Panc1 (cell line): ENCODE data around the gene MED13L. TPM values are rescaled to one million over a fixed set of nuclear protein-coding genes. Genes with fewer than 3 reads are reported as not detected.

Experiments used
- ATAC-seq: fragments of 200-7000 bp; cut with Tn5 transposase; 2 replicates; pipeline ENCODE4 v1.9.1; 2020; ENCODE audit warnings: mild to moderate bottlenecking, moderate library complexity
- BruUV-seq: library from RNA; stranded (reverse); fragments of 400-500 nt; replicated peaks from 2 replicates; lab custom pipeline; 2021; lab: Mats Ljungman, UMichigan
- CTCF ChIA-PET: fragments of 300-600 bp; sonication (Branson Sonifier 250); formaldehyde crosslinking; loops from one replicate; lab custom pipeline; 2022; ENCODE audit warnings: antibody characterized with exemption; lab: Charles Lee
- POLR2A ChIA-PET: fragments of 300-600 bp; sonication (Branson Sonifier 250); formaldehyde crosslinking; loops from one replicate; lab custom pipeline; 2022; ENCODE audit warnings: antibody characterized with exemption; lab: Charles Lee
- DNase-seq: peaks from one replicate; pipeline ENCODE4 v3.0.0-alpha.2; 2010; ENCODE audit warnings: low read depth, low spot score
- H3K27ac ChIP-seq: 2 replicates; pipeline ENCODE4 v1.5.1; 2011; ENCODE audit warnings: mild to moderate bottlenecking, low read length, inconsistent platforms
- H3K27me3 ChIP-seq: fragments of 200-500 bp; sonication (Bioruptor generic); 2 replicates; pipeline ENCODE4 v1.6.0; 2014; ENCODE audit warnings: low read length, inconsistent platforms; ENCODE audit not compliant: control insufficient read depth, insufficient read depth
- H3K36me3 ChIP-seq: fragments of 200-500 bp; sonication (Bioruptor generic); 2 replicates; pipeline ENCODE4 v1.5.1; 2014; ENCODE audit warnings: inconsistent platforms, mild to moderate bottlenecking, low read length, moderate library complexity; ENCODE audit not compliant: control insufficient read depth, insufficient read depth
- H3K4me1 ChIP-seq: 2 replicates; pipeline ENCODE4 v1.5.1; 2011; ENCODE audit warnings: inconsistent platforms, mild to moderate bottlenecking, low read length, moderate library complexity; ENCODE audit not compliant: control insufficient read depth, insufficient read depth
- H3K4me3 ChIP-seq, 2 experiments: 2 replicates each; pipeline ENCODE4 v1.5.1; 2011 to 2012; ENCODE audit warnings: low read depth in 2 of 2, low read length in 2 of 2, mild to moderate bottlenecking in 2 of 2, inconsistent platforms in 1 of 2, moderate library complexity in 1 of 2
- H3K9me3 ChIP-seq: fragments of 200-500 bp; sonication (Bioruptor generic); 2 replicates; pipeline ENCODE4 v1.5.1; 2014; ENCODE audit warnings: low read depth, mild to moderate bottlenecking, inconsistent platforms, low read length, moderate library complexity; ENCODE audit not compliant: control insufficient read depth, insufficient read depth
- CTCF ChIP-seq: fragments of 450-650 bp; IDR thresholded peaks from 2 replicates; pipeline ENCODE4 v1.5.1; 2017; ENCODE audit warnings: mild to moderate bottlenecking
- POLR2AphosphoS5 ChIP-seq: IDR thresholded peaks from 2 replicates; pipeline ENCODE4 v1.6.1; 2012; ENCODE audit warnings: mild to moderate bottlenecking, low read depth, low read length, moderate library complexity
- REST ChIP-seq, 2 experiments: IDR thresholded peaks; 2 replicates each; pipeline ENCODE4 v1.6.1; 2011 to 2012; ENCODE audit warnings: low read depth in 2 of 2, control low read depth in 1 of 2, low read length in 1 of 2, mild to moderate bottlenecking in 1 of 2, moderate library complexity in 1 of 2; ENCODE audit not compliant: insufficient read depth in 1 of 2
- SIN3A ChIP-seq: IDR thresholded peaks from 2 replicates; pipeline ENCODE4 v1.6.1; 2012; ENCODE audit warnings: low read depth, mild to moderate bottlenecking, low read length, moderate library complexity, borderline replicate concordance; ENCODE audit not compliant: insufficient read depth
- TCF7L2 ChIP-seq: IDR thresholded peaks from 2 replicates; pipeline ENCODE4 v1.6.1; 2011; ENCODE audit warnings: mild to moderate bottlenecking, low read depth, low read length, inconsistent platforms
- in situ Hi-C: cut with HindIII; loops from 2 replicates; pipeline ENCODE4 v1.10.0; 2016; ENCODE audit warnings: low sequenced_read_pairs, low pct_unique_long_range_greater_than_20kb
- intact Hi-C: fragments of 100-400 bp; cut with micrococcal nuclease; formaldehyde crosslinking; loops from one replicate; pipeline ENCODE4 v1.10.0; 2022; ENCODE audit not compliant: unreplicated experiment
- total RNA-seq: library from RNA; stranded (reverse); gene quantifications from one replicate; pipeline ENCODE4 v1.2.1, GENCODE V29; 2021; ENCODE audit not compliant: unreplicated experiment

Gene MED13L
- total RNA-seq, 1 experiment from 2014 or later, result 170 TPM

GRCh38 chr12:116183741-116184141 lies 93.8 kb downstream of the MED13L start:
- H3K27me3 ChIP-seq, result no peaks in the 10 kb centered on the region
- ATAC-seq (no peak), DNase-seq (no peak)
- no peak overlapping the region for H3K27ac ChIP-seq
- POLR2A ChIA-PET, result no interaction called here
- no TSS peak for BruUV-seq
- H3K9me3 ChIP-seq, result no peaks in the 10 kb centered on the region
- no peak overlapping the region for H3K4me3 ChIP-seq
- H3K4me1 ChIP-seq, result peaks cover 52% of the 10 kb centered on the region
- in situ Hi-C loops, result no loop called here
- intact Hi-C loops, result no loop called here
- TF ChIP-seq TCF7L2, result no peak
- TF ChIP-seq CTCF, result no peak
- TF ChIP-seq REST (IDR thresholded peaks at IDR 0.05; ENCODE audit: insufficient read depth in 1 of 2, low read depth in 2 of 2, low read length in 1 of 2), result no peak
- TF ChIP-seq SIN3A, result no peak
- no peak for TF ChIP-seq POLR2AphosphoS5
- CTCF ChIA-PET, result no interaction called here
- no peaks in the 10 kb centered on the region for H3K36me3 ChIP-seq

- ChIA-PET POLR2A (no interaction called here), CTCF (no interaction called here)
- ATAC-seq (no peak), DNase-seq (no peak)
- Histone ChIP-seq H3K27ac (no peak overlapping the region), H3K4me3 (no peak overlapping the region), H3K36me3 (no peaks in the 10 kb centered on the region), H3K4me1 (peaks cover 40% of the 10 kb centered on the region), H3K9me3 (no peaks in the 10 kb centered on the region), H3K27me3 (no peaks in the 10 kb centered on the region)
- in situ Hi-C loops, result no loop called here
- TF ChIP-seq TCF7L2, result no peak
- no peak for TF ChIP-seq REST (IDR thresholded peaks at IDR 0.05; ENCODE audit: insufficient read depth in 1 of 2, low read depth in 2 of 2, low read length in 1 of 2)
- no peak for TF ChIP-seq CTCF
- no TSS peak for BruUV-seq
- intact Hi-C loops, result no loop called here
Observed at GRCh38 chr12:116182359-116183063, 95.0 kb downstream of the MED13L start.
